Neural cell (in vitro differentiated cells): ENCODE data around the gene CFAP65. TPM values are rescaled to one million over a fixed set of nuclear protein-coding genes. Genes with fewer than 3 reads are reported as not detected.

Experiments used
- H2AFZ ChIP-seq: fragments of 200-600, 300-800 bp; sonication (generic), shearing (Covaris generic); 2 replicates; pipeline ENCODE4 v1.6.0; 2014; ENCODE audit warnings: low read depth, mild to moderate bottlenecking, antibody characterized with exemption, low read length, moderate library complexity
- H3F3A ChIP-seq: fragments of 200-600 bp; shearing (Covaris generic); 2 replicates; pipeline ENCODE4 v1.6.1; 2016; ENCODE audit warnings: mild to moderate bottlenecking, moderate library complexity, mixed read lengths, antibody characterized with exemption, low read length; ENCODE audit not compliant: insufficient read depth, poor library complexity, severe bottlenecking
- H3K27ac ChIP-seq: fragments of 200-600, 300-800 bp; sonication (generic), shearing (Covaris generic); 2 replicates; pipeline ENCODE4 v1.5.1; 2014; ENCODE audit warnings: mild to moderate bottlenecking, low read length, moderate library complexity
- H3K27me3 ChIP-seq: fragments of 300-800, 200-600 bp; sonication (generic), shearing (Covaris generic); 2 replicates; pipeline ENCODE4 v1.6.0; 2014; ENCODE audit warnings: mild to moderate bottlenecking, low read depth, low read length, moderate library complexity; ENCODE audit not compliant: insufficient read depth
- H3K36me3 ChIP-seq: fragments of 300-800, 200-600 bp; sonication (generic), shearing (Covaris generic); 2 replicates; pipeline ENCODE4 v1.5.1; 2014; ENCODE audit warnings: mild to moderate bottlenecking, antibody characterized with exemption, low read length, moderate library complexity; ENCODE audit not compliant: insufficient read depth
- H3K4me2 ChIP-seq: fragments of 300-800, 200-600 bp; sonication (generic), shearing (Covaris generic); 2 replicates; pipeline ENCODE4 v1.6.0; 2014; ENCODE audit warnings: mild to moderate bottlenecking, low read length
- H3K4me3 ChIP-seq: fragments of 300-800, 200-600 bp; sonication (generic), shearing (Covaris generic); 2 replicates; pipeline ENCODE4 v1.5.1; 2014; ENCODE audit warnings: mild to moderate bottlenecking, low read length, moderate library complexity
- H3K79me2 ChIP-seq: fragments of 200-600 bp; shearing (Covaris generic); replicated peaks from 2 replicates; pipeline ENCODE4 v1.6.0; 2014; ENCODE audit warnings: mild to moderate bottlenecking, low read length, moderate library complexity; ENCODE audit not compliant: insufficient read depth
- H3K9ac ChIP-seq: fragments of 300-800, 200-600 bp; sonication (generic), shearing (Covaris generic); 2 replicates; pipeline ENCODE4 v1.6.1; 2016; ENCODE audit warnings: mild to moderate bottlenecking, low read length, mixed read lengths
- H3K9me2 ChIP-seq: fragments of 200-600 bp; shearing (Covaris generic); 2 replicates; pipeline ENCODE4 v1.6.1; 2016; ENCODE audit warnings: mild to moderate bottlenecking, low read length, mixed read lengths; ENCODE audit not compliant: insufficient read depth
- H3K9me3 ChIP-seq: fragments of 200-600, 300-800 bp; sonication (generic), shearing (Covaris generic); 2 replicates; pipeline ENCODE4 v1.6.1; 2016; ENCODE audit warnings: mild to moderate bottlenecking, mixed run types, low read length, moderate library complexity, mixed read lengths
- H4K20me1 ChIP-seq: fragments of 200-600 bp; shearing (Covaris generic); 2 replicates; pipeline ENCODE4 v1.6.1; 2016; ENCODE audit warnings: mild to moderate bottlenecking, mixed run types; ENCODE audit not compliant: insufficient read depth
- EP300 ChIP-seq: fragments of 450-650 bp; conservative IDR thresholded peaks from 2 replicates; pipeline ENCODE4 v1.6.1; 2014; ENCODE audit warnings: antibody characterized with exemption, mild to moderate bottlenecking, moderate library complexity; ENCODE audit not compliant: poor library complexity, severe bottlenecking
- EZH2 ChIP-seq: fragments of 200-600, 300-800 bp; shearing (Covaris generic), sonication (generic); IDR thresholded peaks from 2 replicates; pipeline ENCODE4 v1.6.1; 2014; ENCODE audit warnings: antibody characterized with exemption, low read length, borderline replicate concordance, mild to moderate bottlenecking; ENCODE audit not compliant: insufficient read depth, poor library complexity, severe bottlenecking
- MXI1 ChIP-seq: fragments of 450-650 bp; conservative IDR thresholded peaks from 2 replicates; pipeline ENCODE4 v1.6.1; 2014; ENCODE audit warnings: antibody characterized with exemption, mild to moderate bottlenecking; ENCODE audit not compliant: poor library complexity, severe bottlenecking
- POLR2AphosphoS5 ChIP-seq: IDR thresholded peaks from 2 replicates; pipeline ENCODE4 v1.6.1; 2012
- SMC3 ChIP-seq: fragments of 450-650 bp; conservative IDR thresholded peaks from 2 replicates; pipeline ENCODE4 v1.6.1; 2014; ENCODE audit warnings: antibody characterized with exemption, mild to moderate bottlenecking, moderate library complexity; ENCODE audit not compliant: poor library complexity
- TAF1 ChIP-seq: IDR thresholded peaks from 2 replicates; pipeline ENCODE4 v1.6.1; 2012; ENCODE audit warnings: low read depth
- polyA plus RNA-seq: library from polyadenylated mRNA; depleted of rRNA; stranded (reverse); fragments of >200 nt; gene quantifications from 2 replicates; pipeline ENCODE4 v1.2.3, GENCODE V29; 2014
- TF ChIP-seq, protein P1 (sequence below): fragments of 450-650 bp; IDR thresholded peaks from 2 replicates; pipeline ENCODE4 v1.5.1; 2014; ENCODE audit warnings: antibody characterized with exemption, mild to moderate bottlenecking, moderate library complexity; ENCODE audit not compliant: poor library complexity, severe bottlenecking
- TF ChIP-seq, protein P2 (sequence below): IDR thresholded peaks from 2 replicates; pipeline ENCODE4 v1.6.1; 2012; ENCODE audit warnings: borderline replicate concordance

Gene CFAP65
- polyA plus RNA-seq, 1 donor from 2014 or later: 1.1 TPM

DNA sequence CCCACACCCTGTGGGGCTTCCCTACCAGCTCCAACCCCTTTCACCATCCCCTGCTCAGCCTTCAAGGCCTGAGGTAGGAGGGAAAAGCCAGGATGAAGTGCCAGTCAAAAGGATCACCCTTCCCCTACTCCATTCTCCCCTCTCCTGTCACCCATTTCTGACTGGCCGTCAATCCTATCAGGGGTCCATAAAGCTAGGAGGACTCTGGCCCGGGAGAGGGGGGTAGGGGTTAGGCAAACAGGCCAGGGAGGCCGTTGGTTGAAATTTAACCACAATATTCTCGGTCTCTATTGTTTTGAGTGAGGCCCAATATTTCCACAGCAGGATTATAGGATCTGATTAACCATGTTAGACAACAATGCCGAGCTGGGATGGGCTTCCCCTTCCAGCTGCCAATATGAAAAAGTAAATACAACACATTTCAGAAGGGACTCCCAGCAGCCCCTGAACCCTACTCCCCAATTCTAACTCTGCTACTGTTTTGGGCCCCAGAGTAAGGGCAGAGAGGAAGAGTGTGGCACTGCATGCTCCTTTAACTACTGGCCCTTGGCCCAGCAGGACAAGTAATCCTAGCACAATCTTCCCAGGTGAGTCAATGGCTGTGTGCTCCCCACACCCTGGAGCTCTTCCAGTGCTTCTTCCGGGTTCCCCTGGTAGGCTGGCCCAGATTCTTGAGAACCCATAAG, 30.0 kb upstream of the CFAP65 start:
- Histone ChIP-seq H4K20me1 (no peaks in the 10 kb centered on the region), H2AFZ (no peak overlapping the region), H3K79me2 (no peaks in the 10 kb centered on the region), H3K9me3 (no peaks in the 10 kb centered on the region), H3K36me3 (no peaks in the 10 kb centered on the region), H3K9me2 (no peaks in the 10 kb centered on the region), H3K4me2 (no peak overlapping the region), H3K4me3 (no peak overlapping the region), H3K27ac (no peak overlapping the region), H3K27me3 (no peaks in the 10 kb centered on the region), H3K9ac (no peak overlapping the region), H3F3A (no peaks in the 10 kb centered on the region)
- TF ChIP-seq TAF1 (no peak), SMC3 (no peak), POLR2AphosphoS5 (no peak), EZH2 (no peak)
- TF ChIP-seq, protein P1, sequence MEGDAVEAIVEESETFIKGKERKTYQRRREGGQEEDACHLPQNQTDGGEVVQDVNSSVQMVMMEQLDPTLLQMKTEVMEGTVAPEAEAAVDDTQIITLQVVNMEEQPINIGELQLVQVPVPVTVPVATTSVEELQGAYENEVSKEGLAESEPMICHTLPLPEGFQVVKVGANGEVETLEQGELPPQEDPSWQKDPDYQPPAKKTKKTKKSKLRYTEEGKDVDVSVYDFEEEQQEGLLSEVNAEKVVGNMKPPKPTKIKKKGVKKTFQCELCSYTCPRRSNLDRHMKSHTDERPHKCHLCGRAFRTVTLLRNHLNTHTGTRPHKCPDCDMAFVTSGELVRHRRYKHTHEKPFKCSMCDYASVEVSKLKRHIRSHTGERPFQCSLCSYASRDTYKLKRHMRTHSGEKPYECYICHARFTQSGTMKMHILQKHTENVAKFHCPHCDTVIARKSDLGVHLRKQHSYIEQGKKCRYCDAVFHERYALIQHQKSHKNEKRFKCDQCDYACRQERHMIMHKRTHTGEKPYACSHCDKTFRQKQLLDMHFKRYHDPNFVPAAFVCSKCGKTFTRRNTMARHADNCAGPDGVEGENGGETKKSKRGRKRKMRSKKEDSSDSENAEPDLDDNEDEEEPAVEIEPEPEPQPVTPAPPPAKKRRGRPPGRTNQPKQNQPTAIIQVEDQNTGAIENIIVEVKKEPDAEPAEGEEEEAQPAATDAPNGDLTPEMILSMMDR: no peak

DNA sequence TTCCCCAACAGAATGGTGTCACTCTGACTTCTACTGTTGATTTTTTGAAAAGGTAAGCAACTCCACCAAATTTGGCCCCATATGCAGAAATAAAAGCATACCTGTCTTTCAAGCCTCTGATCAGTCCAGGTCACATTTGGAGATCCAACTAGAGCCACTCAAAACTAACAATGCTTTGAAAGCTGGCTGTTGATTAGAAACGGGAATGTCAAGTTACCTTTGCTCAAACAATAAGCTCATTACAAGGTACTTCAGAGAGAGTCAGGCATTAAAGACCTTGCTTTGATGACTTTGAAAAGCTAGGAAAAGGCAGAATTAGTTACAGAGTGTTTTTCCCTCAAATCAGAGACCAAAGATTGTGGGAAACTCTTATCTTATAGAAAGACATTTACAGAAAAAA, 24.2 kb upstream of the CFAP65 start:
- H3K27me3 ChIP-seq: peaks cover 45% of the 10 kb centered on the region
- no peaks in the 10 kb centered on the region for H3F3A ChIP-seq
- H3K4me2 ChIP-seq: no peak overlapping the region
- H3K9me2 ChIP-seq: no peaks in the 10 kb centered on the region
- H3K79me2 ChIP-seq: no peaks in the 10 kb centered on the region
- H2AFZ ChIP-seq: no peak overlapping the region
- no peaks in the 10 kb centered on the region for H4K20me1 ChIP-seq
- TF ChIP-seq POLR2AphosphoS5 (no peak), EZH2 (no peak), EP300 (no peak), MXI1 (no peak)
- TF ChIP-seq, protein P1: no peak
- TF ChIP-seq, protein P2, sequence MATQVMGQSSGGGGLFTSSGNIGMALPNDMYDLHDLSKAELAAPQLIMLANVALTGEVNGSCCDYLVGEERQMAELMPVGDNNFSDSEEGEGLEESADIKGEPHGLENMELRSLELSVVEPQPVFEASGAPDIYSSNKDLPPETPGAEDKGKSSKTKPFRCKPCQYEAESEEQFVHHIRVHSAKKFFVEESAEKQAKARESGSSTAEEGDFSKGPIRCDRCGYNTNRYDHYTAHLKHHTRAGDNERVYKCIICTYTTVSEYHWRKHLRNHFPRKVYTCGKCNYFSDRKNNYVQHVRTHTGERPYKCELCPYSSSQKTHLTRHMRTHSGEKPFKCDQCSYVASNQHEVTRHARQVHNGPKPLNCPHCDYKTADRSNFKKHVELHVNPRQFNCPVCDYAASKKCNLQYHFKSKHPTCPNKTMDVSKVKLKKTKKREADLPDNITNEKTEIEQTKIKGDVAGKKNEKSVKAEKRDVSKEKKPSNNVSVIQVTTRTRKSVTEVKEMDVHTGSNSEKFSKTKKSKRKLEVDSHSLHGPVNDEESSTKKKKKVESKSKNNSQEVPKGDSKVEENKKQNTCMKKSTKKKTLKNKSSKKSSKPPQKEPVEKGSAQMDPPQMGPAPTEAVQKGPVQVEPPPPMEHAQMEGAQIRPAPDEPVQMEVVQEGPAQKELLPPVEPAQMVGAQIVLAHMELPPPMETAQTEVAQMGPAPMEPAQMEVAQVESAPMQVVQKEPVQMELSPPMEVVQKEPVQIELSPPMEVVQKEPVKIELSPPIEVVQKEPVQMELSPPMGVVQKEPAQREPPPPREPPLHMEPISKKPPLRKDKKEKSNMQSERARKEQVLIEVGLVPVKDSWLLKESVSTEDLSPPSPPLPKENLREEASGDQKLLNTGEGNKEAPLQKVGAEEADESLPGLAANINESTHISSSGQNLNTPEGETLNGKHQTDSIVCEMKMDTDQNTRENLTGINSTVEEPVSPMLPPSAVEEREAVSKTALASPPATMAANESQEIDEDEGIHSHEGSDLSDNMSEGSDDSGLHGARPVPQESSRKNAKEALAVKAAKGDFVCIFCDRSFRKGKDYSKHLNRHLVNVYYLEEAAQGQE: no peak
- no peaks in the 10 kb centered on the region for H3K36me3 ChIP-seq
- no peak overlapping the region for H3K9ac ChIP-seq
- H3K4me3 ChIP-seq: no peak overlapping the region
- no peaks in the 10 kb centered on the region for H3K9me3 ChIP-seq
- H3K27ac ChIP-seq: no peak overlapping the region
